NK-92 (cell line): ENCODE results near the gene KEAP1.

Experiments used
- DNase-seq: peaks from one replicate; lab custom pipeline; 2025; ENCODE audit not compliant: unreplicated experiment; lab: John Stamatoyannopoulos, UW

The KEAP1 gene

DNA sequence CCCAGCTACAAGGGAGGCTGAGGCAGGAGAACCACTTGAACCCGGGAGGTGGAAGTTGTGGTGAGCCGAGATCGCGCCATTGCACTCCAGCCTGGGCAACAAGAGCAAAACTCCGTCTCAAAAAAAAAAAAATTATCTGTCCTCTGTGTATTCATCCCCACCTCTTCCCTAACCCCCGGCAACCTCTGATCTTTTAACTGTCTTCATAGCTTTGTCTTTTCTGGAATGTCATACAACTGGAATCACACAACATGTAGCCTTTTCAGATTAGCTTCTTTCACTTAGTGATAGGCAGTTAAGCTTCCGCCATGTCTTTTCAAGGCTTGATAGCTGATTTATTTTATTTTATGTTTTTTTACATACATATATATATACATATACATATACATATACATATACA, 22.5 kb upstream of the KEAP1 start:
- DNase-seq = no peak

DNA sequence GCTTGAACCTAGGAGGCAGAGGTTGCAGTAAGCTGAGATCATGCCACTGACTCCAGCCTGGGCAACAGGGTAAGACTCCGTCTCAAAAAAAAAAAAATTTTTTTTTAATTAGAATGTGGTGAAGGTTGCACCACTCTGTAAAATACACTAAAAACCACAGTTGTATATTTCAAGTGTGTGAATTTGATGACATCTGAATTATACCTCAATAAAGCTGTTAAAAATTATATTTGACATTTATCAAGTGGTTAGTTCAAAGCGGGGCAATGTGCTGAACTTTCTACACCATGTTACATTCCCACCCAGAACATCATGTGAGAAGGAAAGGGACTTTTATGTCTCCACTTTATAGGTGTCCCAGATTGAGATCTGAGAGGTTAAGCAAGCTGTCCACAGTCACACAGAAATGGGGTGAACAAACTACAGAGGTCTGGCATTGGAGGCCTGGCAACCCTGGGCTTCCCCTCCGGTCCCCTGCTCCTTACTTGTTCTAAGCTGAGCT, 20.0 kb upstream of the KEAP1 start:
- no peak for DNase-seq

DNA sequence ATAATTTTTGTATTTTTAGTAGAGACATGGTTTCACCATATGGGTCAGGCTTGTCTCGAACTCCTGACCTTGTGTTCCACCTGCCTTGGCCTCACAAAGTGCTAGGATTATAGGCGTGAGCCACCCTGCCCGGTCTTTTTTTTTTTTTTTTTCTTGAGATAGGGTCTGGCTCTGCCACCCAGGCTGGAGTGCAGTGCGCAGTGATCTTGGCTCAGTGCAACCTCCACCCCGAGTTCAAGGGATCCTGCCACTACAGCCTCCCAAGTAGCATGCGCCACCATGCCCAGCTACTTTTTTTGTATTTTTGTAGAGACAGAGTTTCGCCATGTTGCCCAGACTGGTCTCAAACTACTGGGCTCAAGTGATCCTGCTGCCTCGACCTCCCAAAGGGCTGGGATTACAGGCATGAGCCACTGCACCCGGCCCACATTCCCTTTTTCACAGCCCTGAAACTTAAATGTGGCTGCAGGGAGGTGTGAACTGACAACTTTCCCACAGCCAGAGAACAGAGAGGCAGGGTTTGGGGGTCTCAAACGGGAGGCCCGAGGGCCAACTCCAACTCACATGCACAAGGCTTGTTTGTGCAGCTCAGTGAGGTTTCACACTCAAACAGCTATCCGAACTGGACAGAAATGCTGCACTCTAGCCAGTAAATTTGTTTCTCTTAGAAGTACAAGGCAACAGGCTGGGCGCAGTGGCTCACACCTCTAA, 18.5 kb upstream of the KEAP1 start:
- DNase-seq = no peak

DNA sequence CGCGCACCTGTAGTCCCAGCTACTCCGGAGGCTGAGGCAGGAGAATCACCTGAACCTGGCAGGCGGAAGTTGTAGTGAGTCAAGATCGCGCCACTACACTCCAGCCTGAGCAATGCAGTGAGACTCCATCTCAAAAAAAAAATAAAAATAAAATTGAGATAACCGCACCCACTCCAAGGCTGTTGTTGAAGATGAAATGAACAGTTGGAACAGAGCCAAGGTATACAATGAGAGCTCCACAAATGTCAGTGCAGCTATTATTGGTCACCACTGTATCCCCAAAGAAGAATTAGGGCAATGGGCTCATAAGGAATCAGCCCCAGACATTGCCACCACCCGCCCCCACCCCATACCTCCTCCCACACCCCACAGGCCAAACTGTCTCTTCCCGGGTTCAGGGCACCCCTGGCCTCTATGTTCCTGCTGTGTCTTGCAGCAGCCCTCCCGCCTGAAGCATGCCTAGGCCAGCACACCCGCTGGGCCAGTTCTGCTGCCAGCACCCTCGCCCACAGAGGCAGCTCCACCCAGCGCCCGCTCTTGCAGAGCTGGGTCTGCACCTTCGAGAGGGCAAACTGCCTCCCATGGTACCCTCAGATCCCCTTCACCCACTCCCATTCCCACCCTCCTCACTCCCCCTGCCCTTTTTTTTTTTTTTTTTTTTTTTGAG, 17.6 kb upstream of the KEAP1 start:
- no peak for DNase-seq

DNA sequence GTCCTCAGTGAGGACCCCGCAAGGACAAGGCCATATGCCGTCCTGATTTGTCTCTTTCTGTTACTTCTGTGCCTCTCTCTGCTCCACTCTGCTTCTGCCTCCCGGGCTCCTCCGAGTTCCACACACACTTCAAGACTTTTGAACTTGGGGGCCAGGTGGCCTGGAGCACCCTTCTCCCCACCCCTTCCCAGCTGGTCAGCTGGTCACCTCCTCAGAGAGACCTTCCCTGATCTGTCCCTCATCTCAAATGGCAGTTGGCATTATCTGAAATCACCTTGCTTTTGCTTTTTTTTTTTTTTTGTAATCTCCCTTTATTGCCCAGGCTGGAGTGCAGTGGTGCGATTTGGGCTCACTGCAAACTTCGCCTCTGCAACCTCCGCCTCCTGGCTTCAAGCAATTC, 16.3 kb upstream of the KEAP1 start:
- no peak for DNase-seq

DNA sequence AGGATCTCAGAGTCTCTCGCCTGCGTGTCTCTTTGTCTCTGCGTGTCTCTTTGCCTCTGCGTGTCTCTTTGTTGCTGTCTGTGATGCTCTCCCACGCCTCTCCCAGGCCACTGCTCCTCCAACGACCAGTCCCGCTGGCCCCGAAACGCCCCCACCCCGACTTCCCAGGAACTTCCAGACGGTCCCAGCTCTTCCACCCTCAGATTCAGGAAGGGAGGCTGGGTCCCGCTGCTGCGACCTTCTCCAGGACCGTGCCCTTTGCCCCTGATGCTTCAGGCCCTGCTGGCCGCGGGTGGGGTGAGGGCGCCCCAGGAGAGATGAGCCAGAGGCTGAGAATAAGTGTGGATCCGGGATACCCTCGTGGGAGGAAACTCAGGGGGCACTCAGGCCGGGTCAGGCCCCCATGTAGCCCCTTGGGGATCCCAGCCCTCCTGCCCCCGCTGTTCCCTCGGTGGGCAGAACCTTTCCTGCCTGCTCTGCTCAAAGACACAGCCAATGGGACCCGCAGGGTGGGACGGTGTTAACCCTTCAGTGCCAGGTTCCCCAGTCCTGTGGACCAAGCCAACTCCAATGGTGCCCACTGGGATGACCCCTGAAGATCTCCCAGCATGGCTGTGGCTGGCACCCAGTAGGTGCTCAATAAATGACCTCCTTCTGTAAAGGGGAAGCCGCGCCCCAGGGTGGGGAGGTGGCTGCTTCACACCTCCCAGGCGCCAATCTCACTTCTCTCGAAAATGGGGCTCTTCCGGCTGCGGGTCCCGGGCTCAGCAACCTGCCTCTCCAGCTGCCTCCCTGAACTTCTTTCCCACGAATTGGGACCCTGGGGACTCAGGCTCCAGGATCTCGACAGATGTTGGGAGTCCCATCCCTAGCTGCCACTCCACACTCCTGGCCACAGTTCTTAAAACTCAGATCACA, 15.5 kb upstream of the KEAP1 start:
- no peak for DNase-seq

DNA sequence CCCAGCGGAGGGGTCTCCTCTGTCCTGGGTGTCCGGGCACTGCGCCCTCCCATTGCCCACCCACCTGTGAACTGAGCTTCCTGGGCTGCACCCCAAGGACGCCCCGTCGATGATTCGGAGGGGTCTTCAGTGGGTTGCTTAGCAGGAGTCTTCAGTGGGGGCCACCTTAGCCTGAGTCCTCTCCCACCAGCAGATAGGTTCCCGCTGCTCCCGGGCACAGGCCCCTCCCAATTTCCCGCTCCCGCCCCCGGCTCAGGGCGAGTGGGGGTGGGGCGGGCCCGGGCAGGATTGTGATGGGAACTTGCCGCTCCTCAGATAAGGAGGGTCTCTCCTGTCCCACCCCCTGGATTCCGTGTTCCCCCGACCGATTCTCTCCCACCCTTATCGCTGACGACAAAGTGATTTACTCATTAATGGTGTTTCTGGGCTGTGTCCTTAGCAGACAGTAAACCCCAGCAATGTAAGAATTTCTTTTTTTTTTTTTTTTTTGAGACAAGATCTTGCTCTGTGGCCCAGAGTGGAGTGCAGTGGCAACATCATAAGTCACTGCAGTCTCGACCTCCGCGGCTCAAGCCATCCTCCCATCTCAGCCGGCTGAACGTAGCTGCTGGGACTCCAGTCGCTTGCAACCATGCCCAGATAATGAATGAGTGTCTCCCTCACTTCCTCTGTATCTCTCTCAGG, 14.7 kb upstream of the KEAP1 start:
- DNase-seq = no peak

DNA sequence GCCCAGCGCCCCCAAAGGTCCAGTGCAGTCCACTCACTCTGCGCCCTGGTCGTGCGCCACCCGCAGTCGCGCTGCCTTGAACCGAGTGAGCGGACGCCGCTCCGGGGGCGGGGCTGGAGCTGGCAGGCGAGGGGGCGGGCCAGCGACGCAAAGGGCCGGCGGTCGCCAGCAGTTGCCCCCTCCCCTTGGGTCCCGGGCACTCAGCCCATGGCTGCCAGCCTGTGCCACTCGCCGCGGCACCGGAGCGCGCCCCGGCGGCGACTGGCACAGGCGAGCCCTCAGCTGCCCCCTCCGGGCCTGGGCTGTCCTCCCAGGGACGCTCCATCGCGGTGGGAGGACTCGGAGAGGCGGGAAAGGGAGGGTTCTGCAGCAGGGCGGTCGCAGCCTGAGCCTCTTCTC, 14.2 kb upstream of the KEAP1 start, which contains the start of gene S1PR5:
Gene S1PR5 (minus strand): TSS at position 87 of the 399 bp plus-strand sequence. CDS start 2,436 bp downstream, outside the sequence.
- DNase-seq = no peak

DNA sequence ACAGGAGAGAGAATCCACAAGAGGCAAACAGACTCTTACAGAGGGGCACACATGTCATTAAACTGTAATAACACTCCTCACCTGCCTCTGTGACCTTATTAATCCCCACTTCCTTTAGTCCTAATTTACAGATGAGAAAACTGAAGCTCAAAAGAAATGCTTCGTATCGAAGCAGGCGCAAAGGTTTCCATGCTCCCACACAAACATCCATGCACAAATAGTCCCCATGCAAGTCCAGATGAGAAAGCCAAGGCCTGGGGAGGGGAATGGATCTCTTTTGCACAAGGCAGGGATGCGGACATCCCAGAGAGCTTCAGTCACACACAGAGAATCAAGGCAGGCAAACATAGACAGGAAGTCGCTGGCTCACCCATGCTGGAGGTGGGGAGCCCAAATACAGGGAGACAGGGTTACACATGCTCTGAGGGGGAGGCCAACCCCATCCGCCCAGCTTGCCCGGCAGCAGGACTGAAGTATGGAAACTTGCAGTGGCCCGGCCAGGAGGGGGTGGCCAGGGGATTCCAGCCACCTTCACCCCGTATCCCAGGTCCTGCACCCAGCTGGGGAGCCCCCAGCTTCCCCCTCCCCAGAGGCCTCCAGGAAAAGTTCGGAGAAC, 13.6 kb upstream of the KEAP1 start:
- DNase-seq = no peak

DNA sequence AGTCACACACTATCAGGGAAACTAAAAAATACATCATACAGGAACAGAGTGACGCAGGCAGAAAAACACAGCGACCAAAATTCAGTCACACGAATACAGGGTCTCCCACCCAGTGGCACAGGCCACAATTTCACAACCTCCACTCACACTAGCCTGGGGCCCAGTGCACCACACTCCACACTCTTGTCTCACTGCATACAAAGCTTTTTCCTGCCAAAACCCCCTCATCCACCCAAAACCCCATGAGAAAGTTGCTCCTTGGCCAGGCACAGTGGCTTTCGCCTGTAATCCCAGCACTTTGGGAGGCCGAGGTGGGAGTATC, 12.9 kb upstream of the KEAP1 start:
- no peak for DNase-seq

DNA sequence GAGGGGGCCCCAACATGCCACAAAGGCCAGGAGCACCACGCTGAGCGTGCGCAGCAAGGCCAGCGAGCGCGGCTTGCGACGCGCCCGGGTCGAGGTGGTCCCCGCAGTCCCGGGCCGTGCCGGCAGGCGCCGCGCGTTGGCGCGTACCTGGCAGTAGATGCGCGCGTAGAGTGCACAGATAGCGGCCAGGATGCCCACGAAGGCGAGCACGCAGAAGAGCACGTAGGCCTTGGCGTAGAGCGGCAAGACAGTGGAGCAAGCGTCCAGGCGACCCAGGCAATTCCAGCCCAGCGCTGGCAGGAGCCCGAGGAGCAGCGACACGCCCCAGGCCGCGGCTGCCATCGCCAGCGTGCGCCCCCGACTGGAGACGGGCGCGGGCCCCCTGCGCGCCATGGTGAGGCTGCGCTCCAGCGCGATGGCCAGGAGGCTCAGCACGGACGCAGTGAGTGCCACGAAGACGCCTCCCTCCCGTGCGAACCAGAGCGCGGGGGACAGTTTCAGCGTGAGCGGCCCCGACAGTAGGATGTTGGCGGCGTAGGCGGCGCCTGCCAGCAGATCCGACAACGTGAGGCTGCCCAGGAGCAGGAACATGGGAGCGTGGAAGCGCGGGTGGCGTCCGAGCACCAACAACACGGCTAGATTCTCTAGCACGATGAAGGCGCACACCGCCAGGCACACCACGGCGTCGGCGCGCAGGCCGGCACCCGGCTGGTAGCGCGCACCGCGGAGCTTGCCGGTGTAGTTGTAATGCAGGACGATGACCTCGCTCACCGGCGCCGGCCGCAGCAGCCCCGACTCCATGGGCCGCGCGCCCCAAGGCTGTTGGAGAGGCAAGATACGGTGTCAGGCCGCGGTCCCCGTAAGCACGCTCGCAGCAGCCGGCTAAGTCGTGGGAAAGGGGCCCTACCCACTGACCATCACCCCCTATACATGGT, 11.3 kb upstream of the KEAP1 start:
- DNase-seq = no peak

DNA sequence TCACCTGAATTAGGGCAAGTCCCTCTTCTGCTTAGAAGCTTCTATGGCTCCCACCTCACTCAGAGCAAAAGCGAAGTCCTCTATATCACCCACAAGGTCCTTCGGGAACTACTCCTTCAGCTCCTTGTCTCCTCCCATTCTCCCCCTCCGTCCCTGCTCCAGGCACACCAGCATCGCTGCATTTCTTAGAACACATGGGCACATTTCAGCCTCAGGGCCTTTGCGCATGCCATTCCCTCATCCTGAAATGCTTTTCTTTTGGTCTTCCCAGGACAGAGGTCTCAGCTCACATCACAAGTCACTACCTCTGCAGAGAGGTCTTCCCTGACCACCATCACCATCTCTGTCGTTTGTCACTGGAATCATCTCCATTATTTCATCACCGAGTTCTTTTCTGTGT, 10.1 kb upstream of the KEAP1 start:
- DNase-seq = no peak

DNA sequence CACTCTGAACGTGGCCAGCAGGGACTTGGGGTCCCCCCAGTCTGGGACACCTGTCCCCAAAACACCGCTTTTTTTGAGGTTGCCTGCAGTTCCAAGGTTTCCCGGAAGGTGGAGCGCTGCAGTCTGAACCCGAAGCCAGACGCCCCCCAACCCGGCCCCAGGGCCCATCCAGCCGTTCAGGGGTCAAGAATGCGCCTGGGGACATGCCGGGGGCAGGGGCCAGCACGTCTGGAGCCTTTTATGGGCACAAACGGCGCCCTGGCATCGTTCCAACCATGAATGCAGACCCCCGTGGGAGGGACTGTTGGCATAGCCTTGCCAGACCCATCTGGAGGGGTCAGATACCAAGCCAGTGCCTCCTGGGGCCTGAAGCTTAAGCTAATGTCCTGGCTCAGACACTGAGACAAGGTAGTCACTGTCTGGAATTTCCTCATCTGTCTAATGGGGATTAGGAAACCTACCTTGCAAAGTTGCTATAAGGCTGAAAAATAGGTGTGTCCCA, 7.2 kb upstream of the KEAP1 start:
- no peak for DNase-seq

DNA sequence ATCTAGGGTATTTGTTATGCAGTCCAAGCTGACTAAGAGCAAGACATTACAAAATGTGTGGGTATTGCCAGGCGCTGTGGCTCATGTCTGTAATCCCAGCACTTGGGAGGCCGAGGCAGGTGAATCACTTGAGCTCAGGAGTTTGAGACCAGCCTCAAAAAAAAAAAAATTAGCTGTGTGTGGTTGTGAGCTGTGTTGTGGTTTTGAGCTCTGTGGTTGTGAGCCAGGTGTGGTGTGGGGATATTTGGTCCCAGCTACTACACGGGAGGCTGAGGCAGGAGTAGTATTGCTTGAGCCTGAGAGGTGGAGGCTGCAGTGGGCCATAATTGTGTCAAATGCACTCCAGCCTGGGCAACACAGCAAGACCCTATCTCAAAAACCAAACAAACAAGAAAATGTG, 5.6 kb upstream of the KEAP1 start:
- no peak for DNase-seq

DNA sequence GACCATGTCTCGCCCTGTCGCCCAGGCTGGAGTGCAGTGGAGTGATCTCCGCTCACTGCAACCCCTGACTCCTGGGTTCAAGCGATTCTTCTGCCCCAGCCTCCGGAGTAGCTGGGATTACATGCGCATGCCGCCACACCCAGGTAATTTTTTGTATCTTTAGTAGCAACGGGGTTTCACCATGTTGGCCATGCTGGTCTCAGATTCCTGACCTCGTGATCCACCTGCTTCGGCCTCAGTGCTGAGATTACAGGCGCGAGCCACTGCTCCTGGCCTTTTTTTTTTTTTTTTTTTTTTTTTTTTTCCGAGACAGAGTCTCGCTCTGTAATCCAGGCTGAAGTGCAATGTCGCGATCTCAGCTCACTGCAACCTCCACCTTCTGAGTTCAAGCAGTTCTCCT, 4.9 kb upstream of the KEAP1 start:
- no peak for DNase-seq

DNA sequence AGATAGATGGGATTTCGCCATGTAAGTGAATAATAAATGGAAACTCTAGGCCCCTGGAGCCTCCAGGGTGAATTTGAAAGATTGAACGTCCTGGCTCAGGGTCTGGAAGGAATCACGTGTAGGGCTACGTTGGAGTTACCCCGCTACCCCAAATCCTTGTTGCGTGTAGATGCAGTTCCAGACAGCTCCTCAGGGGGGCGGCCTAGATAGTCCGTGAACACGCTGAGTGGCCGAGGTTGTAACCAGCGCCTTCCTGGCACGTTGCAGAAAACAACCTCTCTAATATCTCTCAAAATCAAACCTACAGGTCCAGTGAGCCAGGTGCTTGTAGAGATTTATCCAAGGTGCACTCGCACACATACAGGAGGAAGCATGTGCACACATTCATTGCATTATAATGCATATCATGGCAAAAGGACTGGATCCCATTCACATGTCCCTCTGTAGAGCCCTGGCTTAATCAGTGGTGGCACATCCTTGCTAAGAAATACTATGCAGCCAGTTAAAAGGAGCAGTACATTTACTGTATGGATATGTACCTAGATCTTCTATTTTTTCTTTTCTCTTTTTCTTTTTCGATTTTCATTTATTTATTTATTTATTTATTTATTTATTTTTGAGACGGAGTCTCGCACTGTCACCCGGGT, 2.5 kb upstream of the KEAP1 start:
- no peak for DNase-seq

DNA sequence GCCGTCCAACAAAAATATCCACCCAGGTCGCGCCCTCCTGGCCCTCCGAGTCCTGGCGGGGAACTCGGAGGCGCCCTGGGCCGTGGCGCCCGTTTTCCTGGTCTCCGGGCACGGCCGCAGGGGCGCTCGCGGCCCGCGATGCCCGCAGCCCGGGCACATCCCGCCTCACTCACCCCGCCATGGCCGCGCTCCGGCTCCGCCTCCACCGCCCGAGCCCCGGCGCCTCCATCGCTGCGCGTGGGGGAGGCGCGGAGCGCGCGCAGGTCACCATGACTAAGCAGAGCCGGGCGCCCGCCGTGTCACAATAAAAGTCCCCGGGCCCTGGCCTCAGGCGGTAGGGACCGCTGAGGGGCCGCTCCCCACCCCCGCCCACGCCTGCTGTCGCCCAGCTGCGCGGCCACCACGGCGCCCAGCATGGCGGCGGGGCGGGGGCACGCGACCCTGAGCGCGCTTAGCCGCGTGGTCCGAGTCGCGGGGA, 593 bp downstream of the KEAP1 start:
- DNase-seq = no peak

DNA sequence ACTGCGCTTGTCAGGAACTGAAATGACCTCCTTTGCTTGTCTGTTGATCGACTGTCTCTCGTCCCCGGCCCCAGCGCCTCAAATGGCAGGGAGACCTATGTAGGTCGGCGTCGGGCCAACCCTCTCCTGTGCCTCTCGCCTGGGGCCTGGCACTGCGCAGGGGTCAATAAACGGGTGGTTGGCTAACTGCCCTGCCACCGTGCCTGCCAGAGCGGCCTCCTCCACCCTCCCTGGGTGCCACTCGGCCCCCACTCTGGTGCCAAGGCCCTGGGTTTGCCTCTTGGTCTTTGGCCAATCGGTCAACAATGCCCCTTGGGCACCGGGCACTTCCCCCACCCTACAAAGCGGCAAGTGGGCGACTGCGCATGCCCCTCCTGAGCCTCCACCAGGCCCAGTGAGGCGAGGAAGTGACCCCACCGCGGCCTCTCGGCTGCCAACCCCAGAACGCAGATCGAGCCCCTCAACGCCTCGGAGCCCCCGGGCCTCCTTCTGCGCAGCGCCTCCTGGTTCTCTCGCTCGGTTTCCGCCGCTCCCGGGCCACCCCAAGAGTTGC, 1.1 kb downstream of the KEAP1 start:
- no peak for DNase-seq

DNA sequence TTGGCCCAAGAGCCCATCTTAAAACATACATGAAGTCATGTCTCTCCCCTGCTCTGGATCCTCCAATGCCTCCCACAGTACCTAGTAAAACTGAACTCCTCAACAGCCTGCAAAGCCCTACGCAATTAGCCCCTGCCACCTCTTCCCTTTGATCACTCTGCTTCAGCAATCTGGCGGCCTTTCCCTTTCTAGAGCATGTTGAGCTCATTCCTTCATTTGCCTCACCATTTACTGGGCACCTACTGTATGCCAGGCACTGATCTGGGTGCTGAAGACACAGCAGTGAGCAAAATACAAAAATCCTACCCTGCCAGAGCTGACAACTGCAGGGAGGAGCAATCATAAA, 2.9 kb downstream of the KEAP1 start:
- DNase-seq = no peak
